SK-N-SH (cell line): ENCODE data around the gene GPX5. TPM values are rescaled to one million over a fixed set of nuclear protein-coding genes. Genes with fewer than 3 reads are reported as not detected.

ENCODE experiments used
- CTCF ChIA-PET: fragments of 300-600, 350-600 bp; formaldehyde crosslinking; extraction: SDS; loops from one replicate; lab custom pipeline; 2021; lab: Yijun Ruan, JAX
- POLR2A ChIA-PET: fragments of 350-600 bp; sonication (Branson Sonifier 250); formaldehyde crosslinking; extraction: SDS; loops from one replicate; lab custom pipeline; 2020; ENCODE audit warnings: antibody characterized with exemption, inconsistent platforms; lab: Yijun Ruan, JAX
- DNase-seq: peaks from one replicate; pipeline ENCODE4 v3.0.0; 2012
- H2AFZ ChIP-seq: fragments of 200-600 bp; sonication (generic); 2 replicates; pipeline ENCODE4 v1.8.1; 2016; ENCODE audit warnings: antibody characterized with exemption, mild to moderate bottlenecking, low read depth
- H3F3A ChIP-seq: fragments of 200-600 bp; sonication (generic); replicated peaks from 2 replicates; pipeline ENCODE3; 2016; ENCODE audit warnings: antibody characterized with exemption, mild to moderate bottlenecking; ENCODE audit not compliant: insufficient read depth
- H3K27ac ChIP-seq, 2 experiments: fragments of 200-500 bp in 1 of 2; fragments of 200-600 bp in 1 of 2; sonication (Bioruptor generic) in 1 of 2; sonication (generic), shearing (Covaris generic) in 1 of 2; 2 replicates each; pipeline versions ENCODE4 v1.5.1 to v1.6.1; 2014 to 2016; ENCODE audit warnings: low read depth in 2 of 2, inconsistent platforms in 1 of 2, low read length in 1 of 2, mild to moderate bottlenecking in 1 of 2, mixed read lengths in 1 of 2
- H3K27me3 ChIP-seq: fragments of 200-600 bp; sonication (generic), shearing (Covaris generic); 2 replicates; pipeline ENCODE4 v1.6.1; 2016; ENCODE audit warnings: mixed run types; ENCODE audit not compliant: insufficient read depth
- H3K36me3 ChIP-seq, 2 experiments: fragments of 200-500 bp in 1 of 2; fragments of 200-600 bp in 1 of 2; sonication (Bioruptor generic) in 1 of 2; sonication (generic) in 1 of 2; replicated peaks in 1 of 2; 2 replicates each; pipeline versions ENCODE3 to v1.5.1; 2014 to 2016; ENCODE audit warnings: low read length in 1 of 2, mild to moderate bottlenecking in 1 of 2; ENCODE audit not compliant: insufficient read depth in 2 of 2, control insufficient read depth in 1 of 2
- H3K4me1 ChIP-seq, 2 experiments: fragments of 200-500 bp in 1 of 2; fragments of 200-600 bp in 1 of 2; sonication (Bioruptor generic) in 1 of 2; sonication (generic), shearing (Covaris generic) in 1 of 2; 2 replicates each; pipeline versions ENCODE4 v1.5.1 to v1.6.1; 2014 to 2016; ENCODE audit warnings: low read depth in 1 of 2, low read length in 1 of 2, mixed run types in 1 of 2; ENCODE audit not compliant: insufficient read depth in 2 of 2, control insufficient read depth in 1 of 2
- H3K4me2 ChIP-seq: fragments of 200-600 bp; sonication (generic), shearing (Covaris generic); 2 replicates; pipeline ENCODE4 v1.6.1; 2017; ENCODE audit warnings: mixed run types
- H3K4me3 ChIP-seq, 2 experiments: fragments of 200-500 bp in 1 of 2; fragments of 200-600 bp in 1 of 2; sonication (Bioruptor generic) in 1 of 2; sonication (generic), shearing (Covaris generic) in 1 of 2; 2 replicates each; pipeline versions ENCODE4 v1.5.1 to v1.8.1; 2014 to 2016; ENCODE audit warnings: low read depth in 2 of 2, inconsistent platforms in 1 of 2, low read length in 1 of 2, mild to moderate bottlenecking in 1 of 2, mixed read lengths in 1 of 2, moderate library complexity in 1 of 2
- H3K79me2 ChIP-seq: fragments of 200-600 bp; sonication (generic); 2 replicates; pipeline ENCODE4 v1.8.1; 2017; ENCODE audit warnings: mild to moderate bottlenecking; ENCODE audit not compliant: insufficient read depth
- H3K9ac ChIP-seq: fragments of 200-600 bp; sonication (generic); 2 replicates; pipeline ENCODE4 v1.6.1; 2017; ENCODE audit warnings: mixed run types
- H3K9me2 ChIP-seq: fragments of 200-600 bp; sonication (generic); 2 replicates; pipeline ENCODE4 v1.6.1; 2017; ENCODE audit warnings: mixed run types
- H3K9me3 ChIP-seq: fragments of 200-600 bp; sonication (generic); 2 replicates; pipeline ENCODE4 v1.6.1; 2017; ENCODE audit warnings: mixed run types, mild to moderate bottlenecking, moderate library complexity
- H4K20me1 ChIP-seq: fragments of 200-600 bp; sonication (generic); 2 replicates; pipeline ENCODE4 v1.6.1; 2017; ENCODE audit warnings: mild to moderate bottlenecking, mixed run types; ENCODE audit not compliant: insufficient read depth
- CHD2 ChIP-seq: fragments of 150-350 bp; IDR thresholded peaks from 2 replicates; pipeline ENCODE4 v1.6.1; 2018; ENCODE audit warnings: low read length; ENCODE audit not compliant: partially characterized antibody
- ELF1 ChIP-seq: IDR thresholded peaks from 2 replicates; pipeline ENCODE4 v1.4.0; 2012
- EP300 ChIP-seq, 2 experiments: IDR thresholded peaks; 2 replicates each; pipeline versions ENCODE4 v1.4.0 to v1.6.1; 2012; ENCODE audit warnings: borderline replicate concordance in 1 of 2, low read depth in 1 of 2, low read length in 1 of 2
- FOSL2 ChIP-seq: IDR thresholded peaks from 2 replicates; pipeline ENCODE4 v1.4.0; 2012; ENCODE audit warnings: low read depth, mild to moderate bottlenecking, moderate library complexity, borderline replicate concordance
- FOXM1 ChIP-seq: IDR thresholded peaks from 2 replicates; pipeline ENCODE4 v1.4.0; 2012; ENCODE audit warnings: low read depth, mild to moderate bottlenecking
- GABPA ChIP-seq: IDR thresholded peaks from 2 replicates; pipeline ENCODE4 v1.4.0; 2012; ENCODE audit warnings: low read depth, mild to moderate bottlenecking
- IRF3 ChIP-seq: fragments of 150-350 bp; IDR thresholded peaks from 2 replicates; pipeline ENCODE4 v1.6.1; 2016; ENCODE audit warnings: mild to moderate bottlenecking, low read depth, low read length
- JUND ChIP-seq: IDR thresholded peaks from 2 replicates; pipeline ENCODE4 v1.4.0; 2012
- MXI1 ChIP-seq: IDR thresholded peaks from 2 replicates; pipeline ENCODE4 v1.6.1; 2012; ENCODE audit warnings: mild to moderate bottlenecking, low read depth, low read length, improper control_type of control experiment
- PBX3 ChIP-seq: IDR thresholded peaks from 2 replicates; pipeline ENCODE4; 2012
- POLR2AphosphoS5 ChIP-seq: IDR thresholded peaks from 2 replicates; pipeline ENCODE4 v1.6.1; 2012; ENCODE audit warnings: low read depth, low read length
- RXRA ChIP-seq: IDR thresholded peaks from 2 replicates; pipeline ENCODE4 v1.4.0; 2012; ENCODE audit warnings: low read depth, mild to moderate bottlenecking, borderline replicate concordance
- SIN3A ChIP-seq: IDR thresholded peaks from 2 replicates; pipeline ENCODE4 v1.6.1; 2012; ENCODE audit warnings: low read depth, mild to moderate bottlenecking, low read length, moderate library complexity, borderline replicate concordance
- TAF1 ChIP-seq: IDR thresholded peaks from 2 replicates; pipeline ENCODE4 v1.6.1; 2012; ENCODE audit warnings: low read depth, mild to moderate bottlenecking, low read length, moderate library complexity, borderline replicate concordance
- TCF12 ChIP-seq: IDR thresholded peaks from 2 replicates; pipeline ENCODE4 v1.4.0; 2012
- TEAD4 ChIP-seq: IDR thresholded peaks from 2 replicates; pipeline ENCODE4 v1.4.0; 2012; ENCODE audit warnings: mild to moderate bottlenecking, borderline replicate concordance; ENCODE audit not compliant: insufficient read depth
- WGBS: methylation state at CpG from one replicate; pipeline ENCODE4 v1.1.6; 2017; ENCODE audit warnings: low lambda C conversion rate; 5-methylcytosine and 5-hydroxymethylcytosine counted together
- polyA plus RNA-seq, 3 experiments: library from polyadenylated mRNA; depleted of rRNA; stranded (reverse); fragments of >200 nt; gene quantifications; 2 replicates each; pipeline ENCODE4 v1.2.3, GENCODE V29; 2012
- TF ChIP-seq, protein P1 (sequence below): IDR thresholded peaks from 2 replicates; pipeline ENCODE4 v1.4.0; 2012; ENCODE audit warnings: low read depth, borderline replicate concordance
- TF ChIP-seq, protein P2 (sequence below): fragments of 150-350 bp; IDR thresholded peaks from 2 replicates; pipeline ENCODE4 v1.6.1; 2017; ENCODE audit warnings: antibody characterized with exemption, low read length, low read depth, borderline replicate concordance

The GPX5 gene
- polyA plus RNA-seq, 1 of the 3 experiments (the other 2 are of a cell fraction) = not detected

DNA sequence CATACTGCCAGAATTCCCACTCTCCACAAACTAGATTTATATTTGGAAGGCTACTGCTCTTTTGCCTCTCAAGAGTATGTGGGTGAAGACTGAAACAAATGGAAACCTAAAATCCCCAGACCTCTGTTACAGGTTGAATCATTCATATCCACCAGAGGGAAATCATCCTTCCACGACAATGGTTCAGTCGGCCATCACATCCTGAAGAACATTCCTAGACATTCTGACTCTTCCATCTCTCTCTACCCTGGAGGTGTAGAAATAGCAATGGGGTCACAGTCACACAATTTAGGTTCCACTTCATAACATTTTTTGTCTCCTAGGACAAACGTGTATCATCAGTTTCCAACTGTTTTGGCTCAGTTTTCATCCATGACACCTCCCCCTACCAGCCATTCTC, 8.6 kb downstream of the GPX5 start:
- Histone ChIP-seq H3K27me3 (peaks cover 8% of the 10 kb centered on the region; the same call in 1 of the 2 replicates), H3K79me2 (no peaks in the 10 kb centered on the region), H3K4me2 (no peak overlapping the region), H3K36me3 (no peaks in the 10 kb centered on the region), H3K4me3 (no peak overlapping the region), H3K9me3 (no peaks in the 10 kb centered on the region), H3K9ac (no peak overlapping the region), H4K20me1 (no peaks in the 10 kb centered on the region), H3K27ac (no peak overlapping the region), H3F3A (no peaks in the 10 kb centered on the region), H3K9me2 (no peaks in the 10 kb centered on the region), H2AFZ (no peak overlapping the region), H3K4me1 (no peaks in the 10 kb centered on the region)
- POLR2A ChIA-PET = no interaction called here
- 37% methylated on average over 3 of the region's 3 CpGs for WGBS
- DNase-seq = no peak
- TF ChIP-seq GABPA (no peak), TCF12 (no peak), CHD2 (no peak), POLR2AphosphoS5 (no peak), EP300 (IDR thresholded peaks at IDR 0.05; ENCODE audit: borderline replicate concordance in 1 of 2, low read depth in 1 of 2, low read length in 1 of 2) (no peak), TAF1 (no peak), SIN3A (no peak), ELF1 (no peak), MXI1 (no peak), PBX3 (no peak), FOSL2 (no peak), JUND (no peak), TEAD4 (no peak), IRF3 (no peak), RXRA (no peak), FOXM1 (no peak)
- TF ChIP-seq, protein P1, sequence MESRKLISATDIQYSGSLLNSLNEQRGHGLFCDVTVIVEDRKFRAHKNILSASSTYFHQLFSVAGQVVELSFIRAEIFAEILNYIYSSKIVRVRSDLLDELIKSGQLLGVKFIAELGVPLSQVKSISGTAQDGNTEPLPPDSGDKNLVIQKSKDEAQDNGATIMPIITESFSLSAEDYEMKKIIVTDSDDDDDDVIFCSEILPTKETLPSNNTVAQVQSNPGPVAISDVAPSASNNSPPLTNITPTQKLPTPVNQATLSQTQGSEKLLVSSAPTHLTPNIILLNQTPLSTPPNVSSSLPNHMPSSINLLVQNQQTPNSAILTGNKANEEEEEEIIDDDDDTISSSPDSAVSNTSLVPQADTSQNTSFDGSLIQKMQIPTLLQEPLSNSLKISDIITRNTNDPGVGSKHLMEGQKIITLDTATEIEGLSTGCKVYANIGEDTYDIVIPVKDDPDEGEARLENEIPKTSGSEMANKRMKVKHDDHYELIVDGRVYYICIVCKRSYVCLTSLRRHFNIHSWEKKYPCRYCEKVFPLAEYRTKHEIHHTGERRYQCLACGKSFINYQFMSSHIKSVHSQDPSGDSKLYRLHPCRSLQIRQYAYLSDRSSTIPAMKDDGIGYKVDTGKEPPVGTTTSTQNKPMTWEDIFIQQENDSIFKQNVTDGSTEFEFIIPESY = no peak
- TF ChIP-seq, protein P2, sequence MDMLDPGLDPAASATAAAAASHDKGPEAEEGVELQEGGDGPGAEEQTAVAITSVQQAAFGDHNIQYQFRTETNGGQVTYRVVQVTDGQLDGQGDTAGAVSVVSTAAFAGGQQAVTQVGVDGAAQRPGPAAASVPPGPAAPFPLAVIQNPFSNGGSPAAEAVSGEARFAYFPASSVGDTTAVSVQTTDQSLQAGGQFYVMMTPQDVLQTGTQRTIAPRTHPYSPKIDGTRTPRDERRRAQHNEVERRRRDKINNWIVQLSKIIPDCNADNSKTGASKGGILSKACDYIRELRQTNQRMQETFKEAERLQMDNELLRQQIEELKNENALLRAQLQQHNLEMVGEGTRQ = no peak
- CTCF ChIA-PET = no interaction called here
